Lower leg skin (tissue), 3 donors: ENCODE data around the gene OMG.

ENCODE experiments used
- POLR2A ChIP-seq, 2 donors: fragments of 450-650 bp; IDR thresholded peaks; one replicate each; pipeline ENCODE4 v1.6.1; 2016 to 2017; ENCODE audit warnings: antibody characterized with exemption in 2 of 2, mild to moderate bottlenecking in 1 of 2, moderate library complexity in 1 of 2
- TF ChIP-seq, protein P1 (sequence below), 3 donors: fragments of 450-650 bp; IDR thresholded peaks; one replicate each; pipeline ENCODE4 v1.5.1; 2016; ENCODE audit warnings: antibody characterized with exemption in 3 of 3, mild to moderate bottlenecking in 3 of 3, moderate library complexity in 2 of 3

DNA sequence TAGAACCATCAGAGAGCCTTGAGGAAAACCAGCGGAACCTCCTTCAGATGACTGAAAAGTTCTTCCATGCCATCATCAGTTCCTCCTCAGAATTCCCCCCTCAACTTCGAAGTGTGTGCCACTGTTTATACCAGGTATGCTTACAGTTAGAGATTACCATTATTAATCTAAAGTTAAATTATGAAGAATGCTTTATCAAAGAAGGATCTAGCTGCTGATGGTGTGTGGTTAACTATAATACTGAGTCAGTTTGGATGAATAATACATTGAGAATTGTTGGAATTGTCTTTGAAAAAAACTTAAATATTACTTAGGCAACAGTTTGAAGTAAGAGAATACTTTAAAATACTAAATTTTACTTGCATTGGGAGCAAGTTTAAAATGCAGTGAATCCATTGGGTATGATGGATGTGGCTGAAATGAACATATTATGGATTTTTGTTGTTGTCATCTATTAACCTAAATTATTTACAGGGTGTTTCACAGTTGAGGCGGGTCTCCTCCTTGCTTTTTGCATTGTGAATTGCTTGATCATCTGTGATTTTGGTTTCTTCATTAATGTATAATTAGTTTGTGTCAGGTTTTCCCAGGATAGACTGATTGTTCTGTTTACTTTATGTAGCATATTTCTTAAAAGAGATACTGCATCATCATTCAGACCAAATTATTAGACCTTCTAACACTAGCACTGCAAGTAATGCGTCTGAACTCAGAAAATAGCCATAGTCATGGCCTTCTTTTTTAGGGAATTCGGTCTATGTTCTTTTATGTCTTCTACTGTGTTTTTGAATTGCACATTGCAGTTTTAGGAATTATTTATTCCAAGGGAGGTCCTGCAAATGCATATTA is 47.8 kb downstream of the OMG start:
- no peak for TF ChIP-seq POLR2A (IDR thresholded peaks at IDR 0.05)
- TF ChIP-seq, protein P1, sequence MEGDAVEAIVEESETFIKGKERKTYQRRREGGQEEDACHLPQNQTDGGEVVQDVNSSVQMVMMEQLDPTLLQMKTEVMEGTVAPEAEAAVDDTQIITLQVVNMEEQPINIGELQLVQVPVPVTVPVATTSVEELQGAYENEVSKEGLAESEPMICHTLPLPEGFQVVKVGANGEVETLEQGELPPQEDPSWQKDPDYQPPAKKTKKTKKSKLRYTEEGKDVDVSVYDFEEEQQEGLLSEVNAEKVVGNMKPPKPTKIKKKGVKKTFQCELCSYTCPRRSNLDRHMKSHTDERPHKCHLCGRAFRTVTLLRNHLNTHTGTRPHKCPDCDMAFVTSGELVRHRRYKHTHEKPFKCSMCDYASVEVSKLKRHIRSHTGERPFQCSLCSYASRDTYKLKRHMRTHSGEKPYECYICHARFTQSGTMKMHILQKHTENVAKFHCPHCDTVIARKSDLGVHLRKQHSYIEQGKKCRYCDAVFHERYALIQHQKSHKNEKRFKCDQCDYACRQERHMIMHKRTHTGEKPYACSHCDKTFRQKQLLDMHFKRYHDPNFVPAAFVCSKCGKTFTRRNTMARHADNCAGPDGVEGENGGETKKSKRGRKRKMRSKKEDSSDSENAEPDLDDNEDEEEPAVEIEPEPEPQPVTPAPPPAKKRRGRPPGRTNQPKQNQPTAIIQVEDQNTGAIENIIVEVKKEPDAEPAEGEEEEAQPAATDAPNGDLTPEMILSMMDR (IDR thresholded peaks at IDR 0.05): no peak
